Calu3 (cell line): Measurements from ENCODE around the gene MRPL58. TPM values are rescaled to one million over a fixed set of nuclear protein-coding genes. Genes with fewer than 3 reads are reported as not detected.
"Not testable (repeated sequence)": the region's sequence is repeated elsewhere in the genome, so short reads cannot be mapped to it uniquely, and the experiment has no call there.

Experiments
- BruUV-seq: library from RNA; stranded (reverse); fragments of 400-500 nt; replicated peaks from 2 replicates; lab custom pipeline; 2021; lab: Mats Ljungman, UMichigan
- CTCF ChIA-PET: fragments of 300-600 bp; sonication (Branson Sonifier 250); formaldehyde crosslinking; loops from one replicate; lab custom pipeline; 2022; ENCODE audit warnings: antibody characterized with exemption; lab: Charles Lee
- DNase-seq: peaks from one replicate; pipeline ENCODE4 v3.0.0; 2022
- H3K27ac Mint-ChIP-seq: one replicate; pipeline ENCODE4 v1.8.0; 2022; ENCODE audit warnings: mixed read lengths; ENCODE audit not compliant: unreplicated experiment
- H3K27me3 Mint-ChIP-seq: one replicate; pipeline ENCODE4 v1.8.0; 2022; ENCODE audit warnings: mixed read lengths; ENCODE audit not compliant: unreplicated experiment
- H3K36me3 Mint-ChIP-seq: one replicate; pipeline ENCODE4 v1.8.0; 2022; ENCODE audit warnings: mild to moderate bottlenecking, moderate library complexity, mixed read lengths; ENCODE audit not compliant: insufficient read depth, unreplicated experiment
- H3K4me1 Mint-ChIP-seq: one replicate; pipeline ENCODE4 v1.8.0; 2022; ENCODE audit warnings: mild to moderate bottlenecking, low read depth, mixed read lengths; ENCODE audit not compliant: unreplicated experiment
- H3K4me3 Mint-ChIP-seq: one replicate; pipeline ENCODE4 v1.8.0; 2022; ENCODE audit warnings: mild to moderate bottlenecking, low read depth, moderate library complexity, mixed read lengths; ENCODE audit not compliant: unreplicated experiment
- H3K9me3 Mint-ChIP-seq: one replicate; pipeline ENCODE4 v1.8.0; 2022; ENCODE audit warnings: low read depth, mixed read lengths; ENCODE audit not compliant: unreplicated experiment
- intact Hi-C: fragments of 100-400 bp; cut with micrococcal nuclease; formaldehyde crosslinking; loops from one replicate; pipeline ENCODE4 v1.10.0; 2022; ENCODE audit not compliant: unreplicated experiment
- total RNA-seq: library from RNA; stranded (reverse); gene quantifications from 2 replicates; pipeline ENCODE4 v1.2.3, GENCODE V29; 2022
- TF ChIP-seq, protein P1 (sequence below): fragments of 200-600 bp; IDR thresholded peaks from one replicate; pipeline ENCODE4 v1.8.0; 2022; ENCODE audit warnings: antibody characterized with exemption; ENCODE audit not compliant: unreplicated experiment

MRPL58 gene
- total RNA-seq, 1 experiment from 2014 or later: 49.0 TPM

DNA sequence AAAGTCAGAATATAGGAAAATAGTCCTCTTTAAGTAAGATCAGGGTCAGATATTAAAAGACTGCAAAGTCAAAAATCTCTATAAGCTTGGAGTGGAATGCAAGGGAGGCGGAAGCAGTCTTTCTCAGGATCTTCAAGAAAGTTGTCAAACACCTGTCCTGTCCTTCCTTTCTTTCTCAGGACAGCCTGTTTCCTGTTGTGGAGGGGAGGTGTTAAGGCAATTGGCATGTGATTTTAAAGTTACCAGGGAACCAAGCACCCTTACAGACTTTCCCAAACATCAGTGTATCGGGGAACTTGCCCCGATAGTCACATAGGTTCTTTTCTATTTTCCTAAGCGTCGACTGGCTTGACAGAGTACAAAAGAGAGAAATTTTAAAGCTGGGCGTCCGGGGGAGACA is 32.2 kb downstream of the MRPL58 start:
- Mint-ChIP-seq H3K9me3 (no peaks in the 10 kb centered on the region), H3K36me3 (peaks cover 61% of the 10 kb centered on the region), H3K27ac (no peak overlapping the region), H3K4me3 (no peak overlapping the region), H3K27me3 (no peaks in the 10 kb centered on the region), H3K4me1 (peaks cover 24% of the 10 kb centered on the region)
- intact Hi-C loops: no loop called here
- TF ChIP-seq, protein P1, sequence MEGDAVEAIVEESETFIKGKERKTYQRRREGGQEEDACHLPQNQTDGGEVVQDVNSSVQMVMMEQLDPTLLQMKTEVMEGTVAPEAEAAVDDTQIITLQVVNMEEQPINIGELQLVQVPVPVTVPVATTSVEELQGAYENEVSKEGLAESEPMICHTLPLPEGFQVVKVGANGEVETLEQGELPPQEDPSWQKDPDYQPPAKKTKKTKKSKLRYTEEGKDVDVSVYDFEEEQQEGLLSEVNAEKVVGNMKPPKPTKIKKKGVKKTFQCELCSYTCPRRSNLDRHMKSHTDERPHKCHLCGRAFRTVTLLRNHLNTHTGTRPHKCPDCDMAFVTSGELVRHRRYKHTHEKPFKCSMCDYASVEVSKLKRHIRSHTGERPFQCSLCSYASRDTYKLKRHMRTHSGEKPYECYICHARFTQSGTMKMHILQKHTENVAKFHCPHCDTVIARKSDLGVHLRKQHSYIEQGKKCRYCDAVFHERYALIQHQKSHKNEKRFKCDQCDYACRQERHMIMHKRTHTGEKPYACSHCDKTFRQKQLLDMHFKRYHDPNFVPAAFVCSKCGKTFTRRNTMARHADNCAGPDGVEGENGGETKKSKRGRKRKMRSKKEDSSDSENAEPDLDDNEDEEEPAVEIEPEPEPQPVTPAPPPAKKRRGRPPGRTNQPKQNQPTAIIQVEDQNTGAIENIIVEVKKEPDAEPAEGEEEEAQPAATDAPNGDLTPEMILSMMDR: no peak
- no peak for DNase-seq
- BruUV-seq: no TSS peak
- CTCF ChIA-PET: interaction anchor here (0.9 kb wide), 1 partner anchor 12 kb away, joined by 3 read pairs; no protein-coding TSS in a partner anchor

DNA sequence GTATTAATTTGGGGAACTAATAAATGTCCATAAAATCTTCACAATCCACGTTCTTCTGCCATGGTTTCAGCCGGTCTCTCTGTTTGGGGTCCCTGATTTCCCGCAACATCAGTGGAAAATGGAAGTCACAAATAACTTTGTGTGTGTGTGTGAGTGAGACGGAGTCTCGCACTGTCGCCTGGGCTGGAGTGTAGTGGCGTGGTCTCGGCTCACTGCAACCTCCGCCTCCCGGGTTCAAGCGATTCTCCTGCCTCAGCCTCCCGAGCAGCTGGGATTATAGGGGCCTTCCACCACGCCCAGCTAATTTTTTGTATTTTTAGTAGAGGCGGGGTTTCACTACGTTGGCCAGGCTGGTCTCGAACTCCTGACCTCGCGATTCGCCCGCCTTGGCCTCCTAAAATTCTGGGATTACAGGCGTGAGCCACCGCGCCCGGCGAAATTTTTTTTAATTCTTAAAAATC is 33.5 kb downstream of the MRPL58 start:
- TSS peak; percentile 69 for BruUV-seq
- H3K27me3 Mint-ChIP-seq, intact Hi-C loops, H3K9me3 Mint-ChIP-seq, DNase-seq: not testable (repeated sequence)
- peaks cover 24% of the 10 kb centered on the region for H3K4me1 Mint-ChIP-seq
- H3K27ac Mint-ChIP-seq: peak overlapping the region; percentile 83
- CTCF ChIA-PET: interaction anchor here (0.8 to 1.3 kb wide), 2 partner anchors 11 to 84 kb away, joined by 3 to 5 read pairs; no protein-coding TSS in a partner anchor
- peak overlapping the region; percentile 99 for H3K4me3 Mint-ChIP-seq
- H3K36me3 Mint-ChIP-seq: peaks cover 58% of the 10 kb centered on the region

DNA sequence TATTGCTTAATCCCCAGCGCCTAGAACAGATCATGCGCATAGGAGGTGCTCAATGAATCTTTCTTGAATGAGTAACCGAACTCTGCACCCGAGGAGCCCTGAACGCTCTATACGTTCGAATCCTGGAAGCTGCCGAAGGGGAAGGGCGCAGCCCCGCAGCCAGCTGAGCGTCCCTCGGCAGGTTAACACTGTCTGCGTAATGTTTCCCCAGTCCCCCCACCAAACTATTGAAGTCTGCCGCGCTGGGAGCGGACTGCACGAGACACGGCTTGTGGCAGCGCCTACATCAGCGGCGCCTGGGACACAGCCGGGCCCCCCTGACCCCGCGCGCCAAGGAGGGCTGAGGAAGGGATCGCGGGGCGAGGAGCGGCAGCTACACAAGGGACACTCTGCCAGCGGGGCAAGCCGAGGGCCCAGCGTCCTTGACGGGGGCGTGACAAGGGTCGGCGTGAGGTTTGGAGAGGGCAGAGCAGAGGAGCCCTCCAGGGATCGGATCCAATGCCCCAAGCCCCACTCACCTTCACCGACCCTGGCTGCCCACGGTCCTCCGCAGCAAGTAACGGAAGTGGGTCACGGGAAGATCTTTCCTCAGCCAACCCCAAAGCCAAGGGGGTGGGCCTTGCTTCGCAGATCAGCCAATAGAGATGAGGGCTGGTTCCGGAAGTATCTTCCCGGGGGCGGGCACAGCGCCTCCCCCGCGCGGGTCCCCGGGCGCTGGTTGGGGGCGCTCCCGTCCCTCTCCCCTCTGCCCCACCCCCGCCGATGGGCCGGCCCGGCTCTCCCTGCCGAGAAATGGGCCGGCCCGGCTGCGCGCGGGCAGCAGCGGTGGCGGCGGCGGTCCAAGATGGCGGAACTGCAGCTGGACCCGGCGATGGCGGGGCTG is 34.2 kb downstream of the MRPL58 start, which contains the start of the genes ATP5PD and KCTD2:
Gene ATP5PD, minus strand, starts transcription at position 563 of the 883 bp plus-strand sequence. CDS start 4,319 bp downstream, outside the sequence.
Gene KCTD2, plus strand, starts transcription at position 819 of the 883 bp plus-strand sequence. Its CDS starts 26 bp downstream, at position 845.
- intact Hi-C loops: no loop called here
- Mint-ChIP-seq H3K9me3 (no peaks in the 10 kb centered on the region), H3K27me3 (no peaks in the 10 kb centered on the region), H3K4me3 (peak within 1 kb of the TSS; percentile 99), H3K4me1 (peaks cover 24% of the 10 kb centered on the region), H3K27ac (peak within 1 kb of the TSS; percentile 83), H3K36me3 (peaks cover 58% of the 10 kb centered on the region)
- BruUV-seq: no TSS peak
- TF ChIP-seq, protein P1: no peak
- CTCF ChIA-PET: interaction anchor here (0.6 to 1.3 kb wide), 4 partner anchors 11 to 925 kb away, joined by 3 to 5 read pairs (median 4); partner anchors contain the start of gene USH1G
- peak; percentile 96 for DNase-seq

DNA sequence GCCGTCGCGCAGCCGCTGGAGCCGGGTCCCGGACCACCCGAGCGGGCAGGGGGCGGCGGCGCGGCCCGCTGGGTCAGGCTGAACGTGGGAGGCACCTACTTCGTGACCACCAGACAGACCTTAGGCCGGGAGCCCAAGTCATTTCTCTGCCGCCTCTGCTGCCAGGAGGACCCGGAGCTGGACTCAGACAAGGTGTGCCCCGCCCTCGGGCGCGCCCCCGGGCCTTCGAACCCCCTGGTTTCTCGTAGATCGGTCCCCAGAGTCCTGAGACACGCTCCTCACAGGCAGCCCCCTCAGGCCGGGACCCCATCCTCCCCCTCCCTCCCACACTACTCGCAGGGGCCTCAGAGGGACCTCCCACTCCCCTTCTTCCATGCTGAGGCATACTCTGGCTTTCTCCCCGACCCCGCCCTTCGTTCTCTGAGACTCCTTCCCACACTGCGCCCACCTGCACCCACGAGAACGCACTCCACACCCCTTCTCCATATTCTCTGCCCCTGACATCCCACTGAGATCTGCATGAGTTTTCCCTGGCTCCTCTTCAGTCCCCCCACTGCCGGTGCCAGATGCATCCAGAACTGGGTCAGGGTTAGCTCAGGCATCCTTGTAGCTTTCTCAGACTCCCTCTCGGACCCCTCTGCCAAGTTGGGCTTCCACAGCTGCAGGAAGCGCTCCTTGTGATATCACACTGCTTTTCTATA is 35.1 kb downstream of the MRPL58 start:
- peak; percentile 24 for DNase-seq
- Mint-ChIP-seq H3K36me3 (peaks cover 59% of the 10 kb centered on the region), H3K27me3 (no peaks in the 10 kb centered on the region), H3K4me1 (peaks cover 24% of the 10 kb centered on the region), H3K4me3 (peak overlapping the region; percentile 99), H3K9me3 (no peaks in the 10 kb centered on the region), H3K27ac (peak overlapping the region; percentile 61)
- TF ChIP-seq, protein P1: no peak
- CTCF ChIA-PET: interaction anchor here (1.3 kb wide), 1 partner anchor 86 kb away, joined by 5 read pairs; no protein-coding TSS in a partner anchor
- no TSS peak for BruUV-seq
- intact Hi-C loops: no loop called here
